Measurements from ENCODE around the gene SERPINB5.

The SERPINB5 gene

DNA sequence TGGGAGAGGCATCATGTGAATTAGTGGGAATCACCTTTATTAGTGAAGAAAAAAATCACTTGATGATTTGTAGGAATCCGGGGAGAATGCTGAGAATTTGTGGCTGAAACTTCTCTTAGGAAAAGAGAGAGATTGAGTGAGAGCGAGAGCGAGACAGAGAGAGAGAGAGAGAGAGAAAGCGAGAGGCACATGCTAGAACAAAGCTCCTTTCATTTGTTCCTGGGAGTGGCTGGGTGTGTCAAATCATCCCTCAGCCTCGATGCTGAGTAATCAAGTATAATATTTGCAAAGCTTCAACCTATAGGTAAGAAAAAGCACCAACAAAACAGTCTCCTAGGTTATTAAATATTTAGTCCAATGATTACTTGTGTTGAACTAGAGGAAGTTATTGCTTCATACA is 4.4 kb upstream of the SERPINB5 start:
- DNase-seq = no peak

DNA sequence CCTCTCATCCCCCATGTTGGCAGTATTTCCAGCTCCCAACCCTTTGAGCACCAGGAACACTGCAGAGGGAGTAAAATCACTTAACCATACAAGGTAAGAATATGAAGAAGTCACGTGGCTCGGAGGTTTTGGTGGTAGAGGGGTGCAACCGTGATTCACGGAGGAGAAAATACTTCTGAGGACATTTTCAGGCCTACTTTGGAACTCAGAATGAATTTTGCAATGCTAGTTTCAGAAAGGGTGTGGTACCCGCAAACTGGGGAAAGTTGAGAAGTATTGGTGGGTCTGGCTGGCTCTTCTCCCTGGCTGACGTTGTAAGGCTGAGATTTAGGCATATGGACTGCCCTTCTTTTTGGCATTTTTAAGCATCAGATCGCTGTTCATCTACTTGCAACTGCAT is 442 bp downstream of the SERPINB5 start:
- DNase-seq = no peak

- no peak for DNase-seq
Observed at GRCh38 chr18:63477968-63478367, 1.2 kb downstream of the SERPINB5 start.

DNA sequence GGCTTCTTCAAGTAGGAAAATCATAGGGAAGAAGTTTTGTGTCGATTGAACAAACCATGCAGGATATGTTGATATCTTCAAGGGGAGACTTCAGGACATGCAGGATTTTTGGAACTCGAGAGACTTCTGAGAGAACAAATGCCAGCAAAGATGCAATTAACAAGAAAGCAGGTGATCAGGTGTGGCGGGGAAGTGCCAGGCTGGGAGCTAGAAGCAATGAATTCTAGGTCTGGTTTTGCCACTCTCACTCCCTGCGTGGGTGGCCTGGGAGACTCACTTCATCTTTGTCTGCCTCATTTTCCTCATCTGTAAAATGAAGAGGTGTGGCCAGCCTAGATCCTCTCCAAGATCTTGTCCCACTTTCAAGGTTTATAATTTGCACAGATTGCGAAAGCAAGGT is 3.1 kb downstream of the SERPINB5 start:
- DNase-seq = no peak

GRCh38 chr18:63480476-63480875 is 3.7 kb downstream of the SERPINB5 start:
- DNase-seq = no peak

- DNase-seq = no peak
Observed at GRCh38 chr18:63480915-63481314, 4.2 kb downstream of the SERPINB5 start.

- DNase-seq = no peak
Observed at GRCh38 chr18:63487676-63488075, 10.9 kb downstream of the SERPINB5 start.

GRCh38 chr18:63488160-63488559 is 11.4 kb downstream of the SERPINB5 start:
- no peak for DNase-seq

- no peak for DNase-seq
Observed at GRCh38 chr18:63492851-63493250, 16.1 kb downstream of the SERPINB5 start.

- no peak for DNase-seq
Observed at GRCh38 chr18:63495675-63496074, 18.9 kb downstream of the SERPINB5 start.

- no peak for DNase-seq
Observed at GRCh38 chr18:63505566-63506335, 29.0 kb downstream of the SERPINB5 start.

- no peak for DNase-seq
Observed at GRCh38 chr18:63506336-63506646, 29.5 kb downstream of the SERPINB5 start.

GRCh38 chr18:63508596-63508995 is 31.8 kb downstream of the SERPINB5 start:
- DNase-seq = no peak

- peak; percentile 14 for DNase-seq
Observed at GRCh38 chr18:63511285-63511684, 34.5 kb downstream of the SERPINB5 start.

DNA sequence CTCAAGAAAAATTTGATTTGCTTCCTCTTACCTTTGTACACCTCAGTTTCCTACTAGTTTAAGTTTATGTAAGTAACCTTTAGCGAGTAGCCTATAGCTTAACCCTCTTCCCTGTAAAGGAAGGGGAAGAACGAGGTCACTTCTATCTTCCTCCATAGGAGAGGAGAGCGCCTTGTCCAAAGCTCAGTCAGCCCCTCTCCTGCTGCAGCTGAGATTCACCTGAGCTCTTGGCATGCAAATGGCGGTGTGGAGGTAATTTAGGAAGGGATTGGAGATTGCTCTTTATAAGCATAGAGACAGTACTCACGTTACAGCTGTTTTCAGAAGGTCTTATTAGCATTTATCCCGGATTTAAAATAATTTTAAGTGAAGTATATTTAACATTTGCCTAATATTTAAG is 37.6 kb downstream of the SERPINB5 start:
- DNase-seq = no peak

GRCh38 chr18:63514888-63515678 is 38.3 kb downstream of the SERPINB5 start:
- DNase-seq = no peak

DNA sequence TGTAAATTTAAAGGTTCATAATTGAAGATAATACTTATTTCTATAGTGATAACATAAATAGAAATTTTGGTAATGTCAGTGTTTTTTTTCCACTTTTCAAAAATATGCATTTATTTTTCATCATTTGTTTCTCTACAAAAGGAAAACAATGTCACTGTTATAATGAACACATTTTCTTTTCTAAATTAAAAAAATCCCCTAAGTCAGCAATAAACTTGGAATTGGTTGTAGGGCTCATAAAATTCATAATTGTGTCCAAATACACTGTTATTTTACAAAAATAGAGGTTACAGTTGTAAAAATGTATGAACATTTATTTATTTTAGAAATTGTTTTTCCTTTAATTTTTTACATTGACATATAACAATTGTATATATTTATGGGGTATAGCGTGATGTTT is 39.0 kb downstream of the SERPINB5 start:
- no peak for DNase-seq

DNA sequence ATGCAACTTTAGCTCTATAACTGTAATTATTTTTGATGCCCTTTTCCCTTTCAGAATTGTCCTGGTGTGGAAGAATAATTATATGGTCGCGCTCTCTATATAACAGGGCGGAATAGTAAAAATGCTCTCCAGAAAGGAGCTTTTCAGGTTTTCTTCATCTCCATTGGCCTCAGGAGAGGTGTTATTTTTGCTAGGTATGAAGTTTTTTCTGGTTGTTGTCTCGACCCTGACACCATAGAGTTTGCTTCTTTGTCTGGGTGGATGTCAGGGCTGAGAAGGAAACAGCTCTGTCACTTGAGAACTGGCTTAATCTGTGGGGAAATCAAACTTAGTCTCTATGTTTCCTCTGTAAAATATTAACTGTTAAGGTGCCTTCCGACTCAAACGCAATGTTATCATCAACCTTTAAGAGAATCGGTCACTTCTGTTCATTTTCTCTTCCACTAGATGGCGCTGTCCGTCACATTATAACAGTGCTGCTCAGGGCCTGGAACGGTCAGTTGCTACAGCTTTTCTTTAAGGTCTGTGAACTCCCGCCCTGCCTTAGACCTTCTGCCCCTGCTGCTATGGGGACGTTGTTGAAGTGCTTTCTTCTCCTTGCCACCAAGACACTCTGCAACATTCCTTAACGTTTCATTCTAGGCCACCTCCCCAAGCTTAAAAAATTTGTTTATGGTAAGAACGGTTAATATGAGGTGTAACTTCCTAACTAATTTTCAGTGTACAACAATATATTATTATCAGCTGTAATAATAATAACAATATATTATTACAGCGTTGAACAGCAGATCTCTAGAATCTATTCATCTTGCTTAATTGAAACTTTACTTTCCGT is 41.6 kb downstream of the SERPINB5 start:
- DNase-seq = peak; percentile 71

DNA sequence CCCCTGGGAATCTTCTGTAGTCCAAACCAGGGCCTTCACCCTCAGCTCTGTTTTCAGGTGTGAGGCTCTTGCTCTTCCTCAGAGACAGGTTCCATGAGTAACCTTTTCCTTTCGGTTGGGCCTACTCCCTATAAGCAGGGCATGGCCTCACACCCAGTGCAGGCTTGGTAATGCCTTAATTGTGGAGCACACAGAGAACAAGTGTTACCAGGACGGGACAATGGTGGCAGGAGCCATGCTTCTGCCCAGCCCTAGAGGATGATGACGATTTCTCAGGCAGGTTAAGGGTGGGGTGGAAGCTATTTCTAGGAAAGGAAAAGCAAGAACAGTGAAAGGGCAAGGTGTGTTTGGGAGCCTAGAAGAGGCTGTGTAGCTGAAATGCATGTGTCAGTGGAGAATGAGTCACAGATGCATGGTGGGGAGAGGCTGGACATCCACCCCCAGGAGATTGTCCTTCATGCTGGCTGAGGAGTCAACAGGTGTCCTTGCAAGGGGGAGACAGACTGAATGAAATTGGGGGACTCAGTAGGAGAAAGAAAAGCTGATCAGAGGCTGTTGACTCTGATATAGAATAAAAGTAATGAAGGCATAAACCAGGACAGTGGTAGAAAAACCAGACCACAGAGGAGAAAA is 43.4 kb downstream of the SERPINB5 start:
- DNase-seq = no peak

DNA sequence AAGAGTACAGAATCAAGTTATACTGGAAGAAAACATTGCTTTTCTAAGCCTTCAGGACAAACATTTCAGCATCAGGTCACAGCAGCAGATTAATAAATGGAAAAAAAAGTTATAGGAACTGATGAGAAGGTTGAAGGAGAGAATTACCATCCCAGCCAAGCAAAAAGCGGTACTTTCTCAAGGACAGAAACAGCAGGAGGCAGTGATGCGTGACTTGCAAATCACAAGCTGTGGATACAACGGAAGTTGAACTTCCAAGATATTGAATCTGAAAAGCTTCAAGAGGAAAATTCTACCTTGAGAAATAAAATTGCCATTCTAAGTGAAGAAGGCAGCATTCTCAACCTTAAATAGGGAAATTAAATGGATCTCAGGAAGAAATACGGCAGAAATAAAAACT is 46.9 kb downstream of the SERPINB5 start:
- no peak for DNase-seq

DNA sequence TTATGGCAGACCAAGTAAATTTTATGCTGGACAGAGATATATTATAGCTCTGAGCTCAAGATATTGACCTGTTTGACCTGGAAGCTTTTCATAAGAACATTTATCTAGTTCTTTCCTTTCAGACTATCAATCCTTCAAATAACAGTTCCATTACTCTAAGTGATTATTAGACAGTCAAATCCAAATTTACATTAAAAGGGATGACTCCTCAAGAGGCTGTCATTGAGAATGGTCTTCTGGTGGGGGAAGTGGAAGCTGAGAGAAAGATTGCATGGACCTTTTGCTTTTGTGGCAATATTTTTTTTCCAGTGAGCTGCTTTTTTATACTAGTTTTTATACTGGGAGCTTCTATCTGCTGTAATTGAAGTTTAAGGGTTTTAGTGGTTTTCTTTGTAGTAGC is 50.5 kb downstream of the SERPINB5 start:
- no peak for DNase-seq

DNA sequence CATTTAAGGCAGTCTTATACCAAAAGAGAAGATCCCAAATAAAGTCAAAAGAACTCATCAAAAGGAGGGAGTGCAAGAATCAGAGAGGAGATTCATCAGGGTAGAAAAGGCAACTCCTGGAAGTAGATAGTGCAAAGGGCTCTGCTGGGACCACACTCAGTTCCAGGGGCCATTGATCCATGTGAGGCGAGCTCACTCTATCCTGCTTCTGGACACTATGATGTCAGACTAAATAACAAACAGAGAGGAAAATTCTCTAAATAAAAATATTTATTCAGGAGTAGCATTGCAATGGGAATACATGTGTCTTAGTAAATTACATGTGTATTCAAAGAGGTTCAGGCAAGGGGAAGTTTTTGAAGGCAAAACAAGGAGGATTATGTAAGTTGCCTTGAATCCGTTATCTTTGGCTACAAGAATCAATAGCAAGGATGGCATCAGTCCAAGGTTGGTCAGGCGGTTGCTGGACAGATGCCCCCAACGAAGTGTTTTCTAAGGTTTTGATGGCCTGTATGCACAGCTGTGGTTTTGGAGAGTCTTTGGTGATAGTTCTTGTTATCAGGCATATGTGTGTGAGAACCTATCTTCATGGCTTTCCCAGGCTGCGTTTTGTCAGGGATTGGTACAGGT is 52.2 kb downstream of the SERPINB5 start:
- no peak for DNase-seq

- no peak for DNase-seq
Observed at GRCh38 chr18:63532471-63532870, 55.7 kb downstream of the SERPINB5 start.
